Measurements from ENCODE around the gene CFAP46. TPM values are rescaled to one million over a fixed set of nuclear protein-coding genes. Genes with fewer than 3 reads are reported as not detected.

The CFAP46 gene
- polyA plus RNA-seq, 1 of the 3 experiments (the other 2 are of a cell fraction), result 3.9 TPM

DNA sequence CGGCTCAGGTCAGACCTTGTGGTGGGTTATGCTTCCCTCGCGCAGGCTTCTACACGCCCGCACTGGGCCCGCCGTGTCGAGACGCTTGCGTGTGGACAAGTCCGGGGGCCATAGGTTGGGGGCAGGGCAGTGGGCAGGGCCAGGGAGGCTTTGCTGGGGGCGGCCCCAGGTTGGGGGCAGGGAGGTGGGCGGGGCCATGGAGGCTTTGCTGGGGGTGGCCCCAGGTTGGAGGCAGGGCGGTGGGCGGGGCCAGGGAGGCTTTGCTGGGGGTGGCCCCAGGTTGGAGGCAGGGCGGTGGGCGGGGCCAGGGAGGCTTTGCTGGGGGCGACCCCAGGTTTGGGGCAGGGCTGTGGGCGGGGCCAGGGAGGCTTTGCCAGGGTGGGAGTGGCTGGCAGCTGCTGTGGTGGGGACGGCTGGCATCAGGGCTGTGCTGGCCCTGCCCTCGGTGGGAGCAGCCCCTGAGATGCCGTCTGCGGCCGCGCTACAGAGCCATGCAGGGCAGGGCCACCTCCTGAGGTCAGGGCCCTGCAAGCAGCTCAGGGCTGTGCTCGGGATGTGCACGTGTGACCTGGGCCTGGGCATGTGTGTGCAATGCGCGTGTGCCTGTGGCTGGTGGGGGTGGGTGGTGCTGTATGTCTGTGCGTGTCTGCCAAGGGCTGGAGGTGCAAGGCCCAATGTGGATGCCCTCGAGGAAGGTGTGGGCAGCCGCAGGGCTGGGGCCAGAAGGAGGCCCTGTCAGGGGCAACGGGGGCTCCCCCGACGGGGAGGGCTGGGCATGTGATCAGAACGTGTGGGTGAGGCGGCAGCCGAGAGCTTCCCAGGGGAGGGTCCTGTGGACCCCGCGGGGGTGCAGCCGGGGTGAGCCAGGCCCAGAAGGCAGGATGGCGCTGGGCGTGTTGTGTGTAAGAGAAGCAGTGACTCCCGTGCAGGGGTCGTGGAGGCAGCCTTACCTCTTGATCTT is 84.0 kb downstream of the CFAP46 start:
- no peaks in the 10 kb centered on the region for H3K9me3 ChIP-seq
- WGBS (ENCODE audit: low lambda C conversion rate), result 80% methylated on average over 34 of the region's 45 CpGs

DNA sequence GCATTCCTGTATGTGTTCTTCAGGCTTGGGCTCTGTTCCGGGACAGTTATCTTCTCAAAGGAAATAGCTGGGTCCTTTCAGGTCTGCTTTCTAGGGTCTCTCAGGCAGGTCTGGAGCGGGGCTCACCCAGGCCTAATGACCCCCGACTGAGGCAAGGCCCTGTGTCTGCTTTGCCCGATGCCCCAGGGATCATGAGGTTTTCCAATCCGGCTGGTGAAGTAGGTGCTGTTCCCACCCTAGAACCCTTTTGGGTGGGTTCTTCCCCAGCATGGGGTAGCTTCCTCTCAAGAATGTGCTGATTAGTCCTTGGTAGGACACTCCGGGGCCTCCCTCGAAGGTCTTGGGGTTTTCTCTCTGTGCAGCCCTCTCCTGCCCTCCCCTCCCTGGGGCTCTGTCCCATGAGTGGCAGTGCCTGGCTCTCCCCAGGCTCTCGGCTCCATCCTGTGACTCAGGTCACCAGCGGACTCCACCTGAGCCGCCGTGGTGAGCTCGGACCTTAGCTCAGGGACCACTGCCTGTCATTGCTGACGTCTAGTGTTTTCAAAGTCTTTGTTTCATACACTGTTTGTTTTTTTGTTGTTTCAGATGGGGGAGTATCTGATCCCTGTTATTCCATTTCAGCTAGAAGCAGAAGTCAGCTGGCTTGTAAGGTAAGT is 85.4 kb downstream of the CFAP46 start:
- no peaks in the 10 kb centered on the region for H3K27me3 ChIP-seq (ENCODE audit: insufficient read depth)
- H3K4me3 ChIP-seq (ENCODE audit: low read depth in 2 of 2, low read length in 1 of 2), result no peak overlapping the region
- WGBS (ENCODE audit: low lambda C conversion rate), result 66% methylated on average over 13 of the region's 13 CpGs
- no peak for DNase-seq
- no peak overlapping the region for H2AFZ ChIP-seq (ENCODE audit: low read depth)
- H3K9ac ChIP-seq, result no peak overlapping the region
- no peaks in the 10 kb centered on the region for H4K20me1 ChIP-seq (ENCODE audit: insufficient read depth)
- no peak overlapping the region for H3K27ac ChIP-seq (ENCODE audit: low read depth in 2 of 2, low read length in 1 of 2)
- ChIA-PET POLR2A (interaction anchor here (0.6 kb wide), 1 partner anchor 85 kb away, joined by 3 read pairs; the partner anchor contains the start of gene CFAP46), CTCF (interaction anchor here (0.7 kb wide), 1 partner anchor 19 kb away, joined by 3 read pairs; no protein-coding TSS in a partner anchor)
- H3K79me2 ChIP-seq (ENCODE audit: insufficient read depth), result no peaks in the 10 kb centered on the region
- no peaks in the 10 kb centered on the region for H3F3A ChIP-seq (replicated peaks; ENCODE audit: insufficient read depth)
- H3K9me2 ChIP-seq, result no peaks in the 10 kb centered on the region
- no peaks in the 10 kb centered on the region for H3K9me3 ChIP-seq
- no peaks in the 10 kb centered on the region for H3K4me1 ChIP-seq (ENCODE audit: control insufficient read depth in 1 of 2, insufficient read depth in 2 of 2, low read depth in 1 of 2, low read length in 1 of 2)
- no peak overlapping the region for H3K4me2 ChIP-seq
- H3K36me3 ChIP-seq (replicated peaks in 1 of 2; ENCODE audit: control insufficient read depth in 1 of 2, insufficient read depth in 2 of 2, low read length in 1 of 2), result no peaks in the 10 kb centered on the region
- TF ChIP-seq, protein P1, sequence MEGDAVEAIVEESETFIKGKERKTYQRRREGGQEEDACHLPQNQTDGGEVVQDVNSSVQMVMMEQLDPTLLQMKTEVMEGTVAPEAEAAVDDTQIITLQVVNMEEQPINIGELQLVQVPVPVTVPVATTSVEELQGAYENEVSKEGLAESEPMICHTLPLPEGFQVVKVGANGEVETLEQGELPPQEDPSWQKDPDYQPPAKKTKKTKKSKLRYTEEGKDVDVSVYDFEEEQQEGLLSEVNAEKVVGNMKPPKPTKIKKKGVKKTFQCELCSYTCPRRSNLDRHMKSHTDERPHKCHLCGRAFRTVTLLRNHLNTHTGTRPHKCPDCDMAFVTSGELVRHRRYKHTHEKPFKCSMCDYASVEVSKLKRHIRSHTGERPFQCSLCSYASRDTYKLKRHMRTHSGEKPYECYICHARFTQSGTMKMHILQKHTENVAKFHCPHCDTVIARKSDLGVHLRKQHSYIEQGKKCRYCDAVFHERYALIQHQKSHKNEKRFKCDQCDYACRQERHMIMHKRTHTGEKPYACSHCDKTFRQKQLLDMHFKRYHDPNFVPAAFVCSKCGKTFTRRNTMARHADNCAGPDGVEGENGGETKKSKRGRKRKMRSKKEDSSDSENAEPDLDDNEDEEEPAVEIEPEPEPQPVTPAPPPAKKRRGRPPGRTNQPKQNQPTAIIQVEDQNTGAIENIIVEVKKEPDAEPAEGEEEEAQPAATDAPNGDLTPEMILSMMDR (IDR thresholded peaks at IDR 0.05), result no peak
- TF ChIP-seq RFX5 (IDR thresholded peaks at IDR 0.05; ENCODE audit: low read length), result no peak
- TF ChIP-seq TAF1 (IDR thresholded peaks at IDR 0.05; ENCODE audit: borderline replicate concordance, low read depth, low read length), result no peak
- no peak for TF ChIP-seq RCOR1 (IDR thresholded peaks at IDR 0.05; ENCODE audit: low read length)
- TF ChIP-seq MXI1 (IDR thresholded peaks at IDR 0.05; ENCODE audit: low read depth, low read length), result no peak
- TF ChIP-seq, protein P2, sequence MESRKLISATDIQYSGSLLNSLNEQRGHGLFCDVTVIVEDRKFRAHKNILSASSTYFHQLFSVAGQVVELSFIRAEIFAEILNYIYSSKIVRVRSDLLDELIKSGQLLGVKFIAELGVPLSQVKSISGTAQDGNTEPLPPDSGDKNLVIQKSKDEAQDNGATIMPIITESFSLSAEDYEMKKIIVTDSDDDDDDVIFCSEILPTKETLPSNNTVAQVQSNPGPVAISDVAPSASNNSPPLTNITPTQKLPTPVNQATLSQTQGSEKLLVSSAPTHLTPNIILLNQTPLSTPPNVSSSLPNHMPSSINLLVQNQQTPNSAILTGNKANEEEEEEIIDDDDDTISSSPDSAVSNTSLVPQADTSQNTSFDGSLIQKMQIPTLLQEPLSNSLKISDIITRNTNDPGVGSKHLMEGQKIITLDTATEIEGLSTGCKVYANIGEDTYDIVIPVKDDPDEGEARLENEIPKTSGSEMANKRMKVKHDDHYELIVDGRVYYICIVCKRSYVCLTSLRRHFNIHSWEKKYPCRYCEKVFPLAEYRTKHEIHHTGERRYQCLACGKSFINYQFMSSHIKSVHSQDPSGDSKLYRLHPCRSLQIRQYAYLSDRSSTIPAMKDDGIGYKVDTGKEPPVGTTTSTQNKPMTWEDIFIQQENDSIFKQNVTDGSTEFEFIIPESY (IDR thresholded peaks at IDR 0.05; ENCODE audit: borderline replicate concordance, low read depth), result no peak
- TF ChIP-seq, protein P3, sequence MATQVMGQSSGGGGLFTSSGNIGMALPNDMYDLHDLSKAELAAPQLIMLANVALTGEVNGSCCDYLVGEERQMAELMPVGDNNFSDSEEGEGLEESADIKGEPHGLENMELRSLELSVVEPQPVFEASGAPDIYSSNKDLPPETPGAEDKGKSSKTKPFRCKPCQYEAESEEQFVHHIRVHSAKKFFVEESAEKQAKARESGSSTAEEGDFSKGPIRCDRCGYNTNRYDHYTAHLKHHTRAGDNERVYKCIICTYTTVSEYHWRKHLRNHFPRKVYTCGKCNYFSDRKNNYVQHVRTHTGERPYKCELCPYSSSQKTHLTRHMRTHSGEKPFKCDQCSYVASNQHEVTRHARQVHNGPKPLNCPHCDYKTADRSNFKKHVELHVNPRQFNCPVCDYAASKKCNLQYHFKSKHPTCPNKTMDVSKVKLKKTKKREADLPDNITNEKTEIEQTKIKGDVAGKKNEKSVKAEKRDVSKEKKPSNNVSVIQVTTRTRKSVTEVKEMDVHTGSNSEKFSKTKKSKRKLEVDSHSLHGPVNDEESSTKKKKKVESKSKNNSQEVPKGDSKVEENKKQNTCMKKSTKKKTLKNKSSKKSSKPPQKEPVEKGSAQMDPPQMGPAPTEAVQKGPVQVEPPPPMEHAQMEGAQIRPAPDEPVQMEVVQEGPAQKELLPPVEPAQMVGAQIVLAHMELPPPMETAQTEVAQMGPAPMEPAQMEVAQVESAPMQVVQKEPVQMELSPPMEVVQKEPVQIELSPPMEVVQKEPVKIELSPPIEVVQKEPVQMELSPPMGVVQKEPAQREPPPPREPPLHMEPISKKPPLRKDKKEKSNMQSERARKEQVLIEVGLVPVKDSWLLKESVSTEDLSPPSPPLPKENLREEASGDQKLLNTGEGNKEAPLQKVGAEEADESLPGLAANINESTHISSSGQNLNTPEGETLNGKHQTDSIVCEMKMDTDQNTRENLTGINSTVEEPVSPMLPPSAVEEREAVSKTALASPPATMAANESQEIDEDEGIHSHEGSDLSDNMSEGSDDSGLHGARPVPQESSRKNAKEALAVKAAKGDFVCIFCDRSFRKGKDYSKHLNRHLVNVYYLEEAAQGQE (IDR thresholded peaks at IDR 0.05; ENCODE audit: low read depth, low read length), result no peak
- TF ChIP-seq GATA2 (CRISPR knock-in tag; IDR thresholded peaks at IDR 0.05), result no peak
- no peak for TF ChIP-seq JUND (IDR thresholded peaks at IDR 0.05)
- no peak for TF ChIP-seq FOSL2 (IDR thresholded peaks at IDR 0.05; ENCODE audit: borderline replicate concordance, low read depth)
- no peak for TF ChIP-seq POLR2AphosphoS5 (IDR thresholded peaks at IDR 0.05; ENCODE audit: low read depth, low read length)
- no peak for TF ChIP-seq TEAD4 (IDR thresholded peaks at IDR 0.05; ENCODE audit: borderline replicate concordance, insufficient read depth)
- TF ChIP-seq, protein P4, sequence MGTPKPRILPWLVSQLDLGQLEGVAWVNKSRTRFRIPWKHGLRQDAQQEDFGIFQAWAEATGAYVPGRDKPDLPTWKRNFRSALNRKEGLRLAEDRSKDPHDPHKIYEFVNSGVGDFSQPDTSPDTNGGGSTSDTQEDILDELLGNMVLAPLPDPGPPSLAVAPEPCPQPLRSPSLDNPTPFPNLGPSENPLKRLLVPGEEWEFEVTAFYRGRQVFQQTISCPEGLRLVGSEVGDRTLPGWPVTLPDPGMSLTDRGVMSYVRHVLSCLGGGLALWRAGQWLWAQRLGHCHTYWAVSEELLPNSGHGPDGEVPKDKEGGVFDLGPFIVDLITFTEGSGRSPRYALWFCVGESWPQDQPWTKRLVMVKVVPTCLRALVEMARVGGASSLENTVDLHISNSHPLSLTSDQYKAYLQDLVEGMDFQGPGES (IDR thresholded peaks at IDR 0.05; ENCODE audit: low read depth, low read length), result no peak
- TF ChIP-seq FOXM1 (IDR thresholded peaks at IDR 0.05; ENCODE audit: low read depth), result no peak

More for the DNA sequence above, 84.0 kb downstream of the CFAP46 start:
- Histone ChIP-seq H3K9ac (no peak overlapping the region), H3K4me1 (ENCODE audit: control insufficient read depth in 1 of 2, insufficient read depth in 2 of 2, low read depth in 1 of 2, low read length in 1 of 2) (no peaks in the 10 kb centered on the region), H3K27me3 (ENCODE audit: insufficient read depth) (no peaks in the 10 kb centered on the region), H3K4me3 (ENCODE audit: low read depth in 2 of 2, low read length in 1 of 2) (no peak overlapping the region), H3K27ac (ENCODE audit: low read depth in 2 of 2, low read length in 1 of 2) (no peak overlapping the region), H4K20me1 (ENCODE audit: insufficient read depth) (no peaks in the 10 kb centered on the region), H2AFZ (ENCODE audit: low read depth) (no peak overlapping the region), H3K79me2 (ENCODE audit: insufficient read depth) (no peaks in the 10 kb centered on the region), H3K9me2 (no peaks in the 10 kb centered on the region), H3K36me3 (replicated peaks in 1 of 2; ENCODE audit: control insufficient read depth in 1 of 2, insufficient read depth in 2 of 2, low read length in 1 of 2) (no peaks in the 10 kb centered on the region), H3K4me2 (no peak overlapping the region), H3F3A (replicated peaks; ENCODE audit: insufficient read depth) (no peaks in the 10 kb centered on the region)
- TF ChIP-seq, protein P5, sequence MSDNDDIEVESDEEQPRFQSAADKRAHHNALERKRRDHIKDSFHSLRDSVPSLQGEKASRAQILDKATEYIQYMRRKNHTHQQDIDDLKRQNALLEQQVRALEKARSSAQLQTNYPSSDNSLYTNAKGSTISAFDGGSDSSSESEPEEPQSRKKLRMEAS (IDR thresholded peaks at IDR 0.05; ENCODE audit: low read depth), result no peak
- ChIA-PET POLR2A (no interaction called here), CTCF (no interaction called here)
- DNase-seq, result no peak
